Measurements from ENCODE around the gene BACH2.
"Not testable (repeated sequence)": the region's sequence is repeated elsewhere in the genome, so short reads cannot be mapped to it uniquely, and the experiment has no call there.

The BACH2 gene

GRCh38 chr6:90166155-90166924 is 130.3 kb downstream of the BACH2 start:
- in situ Hi-C loops (cut with MboI; ENCODE audit: low sequenced_read_pairs), result not testable (repeated sequence)

DNA sequence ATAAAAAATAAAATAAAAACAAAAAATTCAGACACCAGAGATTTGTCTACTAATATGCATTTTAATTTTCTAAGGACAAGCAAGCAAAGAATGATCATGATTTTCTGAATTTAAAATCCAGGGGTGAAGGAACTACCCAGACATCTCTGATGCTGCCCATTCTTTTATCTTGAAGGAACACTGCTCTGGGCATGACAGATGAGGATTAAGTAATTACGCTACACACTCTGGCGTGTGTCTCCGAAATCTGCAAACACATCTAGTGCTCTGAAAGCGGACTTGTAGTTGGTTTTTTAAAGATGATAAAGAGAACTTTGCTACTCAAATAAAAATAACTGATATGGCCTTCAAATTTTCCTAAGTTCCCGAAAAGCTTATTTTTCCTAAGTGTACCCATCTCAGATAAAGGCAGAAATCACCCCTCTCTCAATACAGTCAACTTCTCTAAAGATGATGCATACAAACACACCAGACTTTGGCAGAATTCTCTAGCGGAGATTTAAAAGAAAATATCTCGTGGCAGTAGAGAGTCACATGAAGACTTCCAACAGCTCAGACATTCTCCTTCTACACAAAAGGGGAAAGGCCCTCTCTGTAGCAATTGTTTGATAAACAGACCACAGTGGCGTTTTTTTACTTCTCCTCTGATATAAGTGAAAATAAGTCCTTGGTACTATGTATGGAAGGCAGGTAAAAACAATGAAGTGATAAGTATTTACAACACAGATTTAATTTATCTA is 133.8 kb downstream of the BACH2 start:
- in situ Hi-C loops (cut with MboI; ENCODE audit: low sequenced_read_pairs), result no loop called here

DNA sequence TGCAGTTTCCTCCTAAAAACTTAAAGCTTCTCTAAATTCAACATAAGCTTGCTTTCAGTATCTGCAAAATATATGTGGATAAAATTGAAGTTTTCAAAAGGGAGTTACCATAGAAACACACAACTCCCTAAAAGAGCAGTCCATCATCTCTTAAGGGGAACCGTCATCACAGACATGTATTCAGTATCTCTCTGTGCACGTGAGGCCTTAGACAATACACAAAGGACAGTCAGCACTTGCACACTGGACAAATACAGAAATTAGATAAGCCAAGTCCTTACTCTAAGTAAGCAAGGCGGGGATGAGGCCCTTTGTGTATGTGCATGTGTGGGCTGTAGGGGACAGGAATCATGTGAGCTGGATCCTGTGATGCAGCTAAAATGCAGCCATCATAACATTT is 136.6 kb downstream of the BACH2 start:
- in situ Hi-C loops (cut with MboI; ENCODE audit: low sequenced_read_pairs), result no loop called here

- in situ Hi-C loops (cut with MboI; ENCODE audit: low sequenced_read_pairs), result no loop called here
These were observed 137.2 kb downstream of the BACH2 start for GRCh38 chr6:90159452-90159851.

GRCh38 chr6:90158936-90159335 is 137.7 kb downstream of the BACH2 start:
- in situ Hi-C loops (cut with MboI; ENCODE audit: low sequenced_read_pairs), result no loop called here

DNA sequence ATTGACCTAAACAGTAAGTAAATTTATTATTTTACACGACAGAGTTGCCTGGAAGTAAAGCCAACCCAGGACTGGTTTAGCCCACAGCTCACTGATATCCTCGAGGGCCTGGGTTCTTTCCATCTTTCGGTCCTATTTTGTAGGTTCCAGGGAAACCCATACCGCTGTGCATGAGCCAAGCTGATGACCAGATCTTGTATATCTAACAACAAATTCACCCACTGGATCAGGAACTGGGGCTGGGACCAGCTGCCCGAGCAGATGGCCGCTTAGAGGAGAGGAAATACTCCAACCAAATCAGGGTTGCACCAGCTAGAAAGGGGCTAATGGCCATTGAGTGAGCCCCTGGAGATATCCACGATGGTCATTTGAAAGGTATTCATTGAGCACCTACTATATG is 139.2 kb downstream of the BACH2 start:
- in situ Hi-C loops (cut with MboI; ENCODE audit: low sequenced_read_pairs), result no loop called here

GRCh38 chr6:90156861-90157260 is 139.8 kb downstream of the BACH2 start:
- in situ Hi-C loops (cut with MboI; ENCODE audit: low sequenced_read_pairs), result no loop called here

DNA sequence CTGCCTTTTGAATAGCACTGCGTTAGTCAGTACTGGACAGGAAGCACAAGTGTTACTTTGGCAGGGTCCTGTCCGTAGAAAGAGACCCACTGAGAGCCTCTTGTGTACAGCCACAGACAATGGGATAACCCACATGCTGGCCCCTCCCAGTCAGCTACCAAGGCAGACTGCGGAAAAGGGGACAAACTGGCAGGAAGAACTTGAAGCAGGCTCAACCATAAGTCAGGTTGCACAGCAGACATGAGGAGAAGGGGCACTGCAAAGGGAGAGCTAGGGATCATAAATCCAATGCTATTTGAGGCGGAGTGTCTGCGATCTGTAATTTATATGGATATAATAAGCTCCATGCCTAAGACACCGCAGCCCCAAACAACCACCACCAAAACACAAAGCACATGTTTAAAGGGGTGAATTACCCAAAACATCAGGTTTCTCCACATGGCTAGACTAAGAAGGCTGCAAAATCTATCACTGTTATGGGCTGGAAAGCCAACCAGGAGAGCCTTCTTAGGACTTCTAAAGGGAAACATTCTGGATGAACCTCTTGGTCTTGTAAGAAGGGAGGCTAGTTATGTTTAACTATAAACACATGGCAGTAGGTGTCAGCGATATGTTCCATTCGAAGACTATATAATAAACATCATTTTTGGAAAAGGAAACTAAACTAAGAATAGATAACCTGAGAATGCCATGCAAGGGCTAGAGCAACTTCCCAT is 141.7 kb downstream of the BACH2 start:
- in situ Hi-C loops (cut with MboI; ENCODE audit: low sequenced_read_pairs), result no loop called here

DNA sequence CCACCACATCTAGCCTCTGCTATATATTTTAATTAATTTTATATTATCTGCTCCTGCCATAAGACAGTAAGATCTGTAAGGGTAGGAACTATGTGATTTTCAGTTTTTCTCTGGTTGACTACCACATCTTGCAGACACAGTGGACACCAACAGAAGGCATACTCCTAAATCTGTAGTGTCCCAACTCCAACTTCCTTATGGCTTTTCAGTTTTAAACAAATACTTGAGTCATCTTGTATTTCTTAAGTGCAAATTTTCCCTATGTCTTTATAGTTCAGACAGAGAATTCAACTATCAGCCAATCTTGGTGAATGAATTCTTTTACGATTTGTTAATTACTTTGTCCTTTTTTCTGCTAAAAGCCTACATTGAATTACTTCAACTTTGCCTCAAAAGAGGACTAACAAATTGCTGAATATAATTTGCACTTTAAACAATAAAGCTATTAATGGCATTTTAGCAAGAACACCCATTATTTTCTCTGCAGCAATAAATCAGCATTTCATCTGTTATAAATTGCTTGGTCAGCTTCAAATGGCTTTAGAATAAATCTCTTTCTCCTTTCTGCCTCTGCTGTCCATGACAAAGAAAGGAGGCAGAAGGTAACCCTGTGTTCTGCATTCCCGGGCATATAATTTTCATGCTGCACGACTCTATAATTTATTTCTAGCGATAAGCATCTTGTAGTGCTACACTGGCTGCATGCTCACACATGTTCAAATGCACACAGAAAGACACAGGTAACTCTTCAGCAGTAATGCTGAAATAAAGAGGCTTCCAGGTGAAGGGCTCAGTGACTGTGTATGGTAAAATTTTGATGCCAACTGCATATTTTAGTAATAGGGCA is 144.8 kb downstream of the BACH2 start:
- in situ Hi-C loops (cut with MboI; ENCODE audit: low sequenced_read_pairs), result no loop called here

GRCh38 chr6:90149280-90149679 is 147.4 kb downstream of the BACH2 start:
- in situ Hi-C loops (cut with MboI; ENCODE audit: low sequenced_read_pairs), result no loop called here

GRCh38 chr6:90148867-90149266 is 147.8 kb downstream of the BACH2 start:
- in situ Hi-C loops (cut with MboI; ENCODE audit: low sequenced_read_pairs), result no loop called here

DNA sequence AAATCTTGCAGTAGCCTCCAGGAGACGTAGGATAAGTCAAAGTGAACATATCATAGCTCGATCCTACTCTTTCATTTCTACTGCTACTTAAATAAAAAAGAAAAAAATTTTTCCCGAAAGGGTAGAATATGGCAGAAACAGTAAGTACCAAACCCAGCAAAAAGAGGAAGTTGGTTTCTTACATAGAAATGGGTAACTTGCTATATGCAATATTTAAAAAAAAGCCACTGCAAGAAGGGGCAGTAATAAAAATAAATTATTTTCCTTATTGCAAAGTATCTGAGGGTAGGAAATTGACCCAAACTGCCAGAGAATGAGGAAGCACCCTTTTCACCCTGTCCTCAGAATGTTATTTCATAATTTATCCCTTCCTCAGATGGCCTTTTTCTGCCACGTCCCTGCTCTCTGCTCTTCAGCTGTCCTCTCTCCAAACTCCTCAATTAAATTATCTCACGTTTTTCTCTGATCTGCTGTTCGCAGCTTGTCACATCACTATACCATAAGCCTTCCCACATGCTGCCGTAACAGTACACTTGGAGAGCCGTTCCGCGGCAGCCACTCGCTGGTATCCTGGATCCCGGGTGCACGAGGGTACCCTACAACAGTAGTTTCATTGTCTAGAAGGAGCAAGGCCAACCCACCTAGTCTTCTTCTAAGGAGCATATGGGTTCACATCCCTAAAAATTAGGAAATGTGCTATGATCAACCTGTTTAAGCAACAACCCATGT is 149.6 kb downstream of the BACH2 start:
- in situ Hi-C loops (cut with MboI; ENCODE audit: low sequenced_read_pairs), result no loop called here

DNA sequence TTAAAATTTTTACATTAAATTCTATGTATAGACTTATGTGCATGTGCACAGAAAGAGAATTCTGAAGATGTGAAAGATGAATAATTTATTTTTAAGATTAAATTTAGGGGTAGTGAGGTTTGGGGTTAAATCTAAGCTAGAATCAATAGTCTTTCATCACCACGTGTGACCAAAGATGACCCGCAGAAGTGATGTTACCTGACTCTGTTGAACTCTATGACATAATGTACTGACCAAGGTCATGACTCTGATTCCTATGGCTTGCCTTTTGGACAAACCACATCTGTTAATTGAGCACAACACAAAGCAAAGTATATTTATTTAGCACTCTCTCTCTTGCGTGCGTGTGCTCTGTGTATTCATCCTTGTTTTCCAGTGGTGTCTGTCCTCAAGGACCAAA is 150.6 kb downstream of the BACH2 start:
- in situ Hi-C loops (cut with MboI; ENCODE audit: low sequenced_read_pairs), result no loop called here

- in situ Hi-C loops (cut with MboI; ENCODE audit: low sequenced_read_pairs), result no loop called here
These were observed 151.6 kb downstream of the BACH2 start for GRCh38 chr6:90144928-90145555.

DNA sequence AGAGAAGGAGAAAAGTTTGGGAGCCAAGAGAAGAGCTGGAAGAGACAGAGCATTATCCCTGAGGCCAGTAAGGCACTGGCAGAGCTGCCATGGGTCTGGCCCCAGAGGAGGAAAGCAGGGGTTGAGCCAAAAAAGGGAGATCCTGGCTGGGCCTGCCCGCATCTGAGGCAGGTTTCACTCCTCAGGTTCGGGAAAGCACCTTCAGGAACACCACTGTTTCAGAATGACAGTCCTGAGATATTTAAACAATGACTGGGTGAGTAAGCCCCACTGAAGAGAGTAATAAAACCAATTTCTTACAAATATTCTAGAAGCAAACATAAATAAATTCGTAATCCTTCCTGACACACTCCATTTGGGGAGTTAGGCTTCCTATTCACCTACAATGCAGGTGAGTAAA is 152.2 kb downstream of the BACH2 start:
- in situ Hi-C loops (cut with MboI; ENCODE audit: low sequenced_read_pairs), result no loop called here

DNA sequence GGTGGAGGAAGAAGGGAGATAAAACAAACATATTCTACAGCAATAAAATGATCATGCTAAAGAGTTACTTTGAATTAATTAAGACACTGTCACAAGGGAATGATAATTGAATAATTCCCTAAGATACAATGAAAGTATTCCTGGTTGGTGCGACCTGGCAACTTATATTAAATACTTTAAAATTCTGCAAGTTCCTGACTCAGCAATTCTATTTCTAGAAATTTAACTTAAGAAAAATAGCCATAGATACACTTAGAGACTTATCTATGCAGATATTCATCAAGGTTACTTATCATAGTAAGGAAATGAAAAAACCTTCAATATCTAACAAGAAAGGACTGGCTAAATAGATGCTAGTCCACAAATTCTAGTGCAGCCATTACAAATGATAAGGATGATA is 156.0 kb downstream of the BACH2 start:
- in situ Hi-C loops (cut with MboI; ENCODE audit: low sequenced_read_pairs), result no loop called here

DNA sequence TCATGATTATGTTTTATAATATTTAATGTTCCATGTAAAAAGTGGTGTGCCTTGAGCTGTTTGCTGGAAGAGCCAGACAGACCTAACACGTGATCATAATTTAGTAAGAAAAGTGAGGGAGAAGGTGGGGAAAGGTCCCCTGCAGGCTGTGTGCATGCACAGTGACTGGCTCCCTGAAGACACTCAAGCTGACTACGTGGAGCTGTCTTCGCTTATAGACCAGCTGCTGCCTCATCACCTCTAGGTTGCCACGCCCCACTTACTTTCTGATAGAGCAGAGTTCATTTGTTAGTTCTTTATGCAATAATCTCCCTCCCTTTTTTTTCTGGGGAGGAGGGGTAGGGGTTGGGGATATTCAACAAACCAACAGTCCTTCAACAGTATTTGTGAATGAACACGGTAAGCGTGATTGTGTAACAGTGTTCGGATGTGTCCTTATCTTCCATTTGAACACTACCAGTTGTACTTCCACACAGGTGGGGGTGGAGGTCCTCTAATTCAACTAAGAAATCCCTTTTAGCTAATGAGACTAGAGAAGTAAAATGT is 157.3 kb downstream of the BACH2 start:
- in situ Hi-C loops (cut with MboI; ENCODE audit: low sequenced_read_pairs), result no loop called here

- in situ Hi-C loops (cut with MboI; ENCODE audit: low sequenced_read_pairs), result no loop called here
These were observed 159.6 kb downstream of the BACH2 start for GRCh38 chr6:90136837-90137568.

- in situ Hi-C loops (cut with MboI; ENCODE audit: low sequenced_read_pairs), result no loop called here
These were observed 160.5 kb downstream of the BACH2 start for GRCh38 chr6:90136176-90136575.
